OCI-LY7 (cell line): ENCODE results near the gene HEATR5B. TPM values are rescaled to one million over a fixed set of nuclear protein-coding genes. Genes with fewer than 3 reads are reported as not detected.
"Not testable (repeated sequence)": the region's sequence is repeated elsewhere in the genome, so short reads cannot be mapped to it uniquely, and the experiment has no call there.

Source experiments
- BruUV-seq: library from RNA; stranded (reverse); fragments of 400-500 nt; replicated peaks from 2 replicates; lab custom pipeline; 2021; lab: Mats Ljungman, UMichigan
- CTCF ChIA-PET: fragments of 300-600 bp; sonication (Branson Sonifier 250); formaldehyde crosslinking; loops from one replicate; lab custom pipeline; 2022; ENCODE audit warnings: antibody characterized with exemption; ENCODE audit not compliant: unreplicated experiment; lab: Charles Lee
- POLR2A ChIA-PET: fragments of 300-600 bp; sonication (Branson Sonifier 250); formaldehyde crosslinking; loops from one replicate; lab custom pipeline; 2022; ENCODE audit warnings: antibody characterized with exemption; lab: Charles Lee
- DNase-seq: peaks from one replicate; pipeline ENCODE4 v3.0.0-alpha.2; 2015; ENCODE audit warnings: low spot score
- H2AFZ ChIP-seq: fragments of 200-600 bp; sonication (generic), shearing (Covaris generic); 2 replicates; pipeline ENCODE4 v1.6.1; 2014; ENCODE audit warnings: mild to moderate bottlenecking, antibody characterized with exemption, low read length, moderate library complexity
- H3K27ac ChIP-seq: fragments of 200-600 bp; sonication (generic); 2 replicates; pipeline ENCODE4 v1.5.1; 2014; ENCODE audit warnings: mixed run types, low read depth, mild to moderate bottlenecking, moderate library complexity, low read length, inconsistent platforms; ENCODE audit not compliant: poor library complexity, severe bottlenecking
- H3K36me3 ChIP-seq: fragments of 200-600 bp; sonication (generic); 2 replicates; pipeline ENCODE4 v1.6.1; 2014; ENCODE audit warnings: mild to moderate bottlenecking, antibody characterized with exemption, low read length, moderate library complexity, mixed read lengths; ENCODE audit not compliant: insufficient read depth
- H3K4me1 ChIP-seq: fragments of 200-600 bp; sonication (generic); 2 replicates; pipeline ENCODE4 v1.5.1; 2014; ENCODE audit warnings: mild to moderate bottlenecking, low read length; ENCODE audit not compliant: insufficient read depth, poor library complexity, severe bottlenecking
- H3K4me2 ChIP-seq: fragments of 200-600 bp; sonication (generic); 2 replicates; pipeline ENCODE4 v1.6.1; 2014; ENCODE audit warnings: mild to moderate bottlenecking, low read length
- H3K4me3 ChIP-seq: fragments of 200-600 bp; sonication (generic); 2 replicates; pipeline ENCODE4 v1.5.1; 2014; ENCODE audit warnings: mild to moderate bottlenecking, low read depth, low read length; ENCODE audit not compliant: poor library complexity, severe bottlenecking
- H3K79me2 ChIP-seq: fragments of 200-600 bp; sonication (generic); 2 replicates; pipeline ENCODE4 v1.6.1; 2016; ENCODE audit warnings: low read depth, mild to moderate bottlenecking, low read length, moderate library complexity, mixed read lengths; ENCODE audit not compliant: insufficient read depth
- H3K9me2 ChIP-seq: fragments of 200-600 bp; sonication (generic); 2 replicates; pipeline ENCODE4 v1.6.1; 2016; ENCODE audit warnings: mild to moderate bottlenecking, low read length, mixed read lengths; ENCODE audit not compliant: insufficient read depth
- H3K9me3 ChIP-seq: fragments of 200-600 bp; sonication (generic); 2 replicates; pipeline ENCODE4 v1.6.1; 2014; ENCODE audit warnings: mild to moderate bottlenecking, mixed run types, low read length, mixed read lengths
- H4K20me1 ChIP-seq: fragments of 200-600 bp; sonication (generic); 2 replicates; pipeline ENCODE4 v1.6.1; 2014; ENCODE audit warnings: mild to moderate bottlenecking, antibody characterized with exemption, low read length, moderate library complexity, mixed read lengths; ENCODE audit not compliant: insufficient read depth
- CTCF ChIP-seq: fragments of 200-600 bp; sonication (generic); conservative IDR thresholded peaks from 2 replicates; pipeline ENCODE4 v1.5.1; 2014; ENCODE audit warnings: mild to moderate bottlenecking, antibody characterized with exemption, low read length, moderate library complexity, mixed read lengths
- EZH2phosphoT487 ChIP-seq: fragments of 200-600 bp; sonication (generic); IDR thresholded peaks from 2 replicates; pipeline ENCODE4 v1.6.1; 2018; ENCODE audit warnings: low read depth, borderline replicate concordance, mild to moderate bottlenecking, mixed run types, antibody characterized with exemption, low read length, moderate library complexity, mixed read lengths
- intact Hi-C: fragments of 100-400 bp; cut with micrococcal nuclease; formaldehyde crosslinking; loops from one replicate; pipeline ENCODE4 v1.10.0; 2022; ENCODE audit not compliant: unreplicated experiment
- total RNA-seq, 2 experiments: library from RNA; depleted of rRNA in 1 of 2; stranded (reverse); fragments of >200 nt in 1 of 2; shearing (Covaris generic) in 1 of 2; gene quantifications; 2 replicates each; pipeline ENCODE4 v1.2.3, GENCODE V29; 2014 to 2022

Gene HEATR5B
- total RNA-seq, 2 experiments from 2014 or later: 23.8 to 34.5 TPM

DNA sequence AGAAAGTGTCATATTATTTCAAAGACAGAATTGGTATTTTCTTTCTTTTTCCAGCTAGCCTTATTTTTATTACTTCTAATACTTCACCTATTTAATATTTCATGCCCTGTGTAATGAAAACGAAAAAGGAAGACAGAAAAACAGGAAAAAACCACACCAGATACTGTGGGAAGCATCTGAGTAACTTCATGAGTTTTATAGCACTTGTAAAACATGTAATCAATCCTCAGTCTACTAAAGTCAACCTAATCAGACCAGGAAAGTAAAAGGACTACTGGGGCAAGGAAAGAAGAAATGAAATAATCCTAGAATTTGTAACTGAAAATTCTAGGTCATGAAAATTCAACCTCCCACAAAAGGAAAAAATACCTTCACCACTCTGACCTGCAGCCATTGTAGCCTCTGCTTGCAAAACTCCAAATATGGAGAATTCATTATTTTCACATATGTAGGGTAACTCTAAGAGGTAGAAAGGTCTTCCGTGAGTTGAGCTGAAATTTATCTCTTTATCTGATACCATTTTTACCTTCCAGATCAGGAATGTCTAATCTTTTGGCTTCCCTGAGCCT, 83.1 kb downstream of the HEATR5B start:
- H3K9me2 ChIP-seq: no peaks in the 10 kb centered on the region
- no peaks in the 10 kb centered on the region for H4K20me1 ChIP-seq
- TF ChIP-seq CTCF (no peak), EZH2phosphoT487 (no peak)
- H3K36me3 ChIP-seq: peaks cover 89% of the 10 kb centered on the region
- BruUV-seq: no TSS peak
- H3K4me2 ChIP-seq: no peak overlapping the region
- no peak overlapping the region for H3K4me3 ChIP-seq
- no peaks in the 10 kb centered on the region for H3K79me2 ChIP-seq
- CTCF ChIA-PET: no interaction called here
- H3K4me1 ChIP-seq: peaks cover 7% of the 10 kb centered on the region
- intact Hi-C loops: no loop called here
- POLR2A ChIA-PET: interaction anchor here (0.6 to 1.2 kb wide), 5 partner anchors 9 to 31 kb away, joined by 3 to 6 read pairs (median 3); no protein-coding TSS in a partner anchor
- DNase-seq: no peak
- H3K9me3 ChIP-seq: peaks cover 6% of the 10 kb centered on the region; the same call in 1 of the 2 replicates
- no peak overlapping the region for H3K27ac ChIP-seq
- H2AFZ ChIP-seq: no peak overlapping the region

DNA sequence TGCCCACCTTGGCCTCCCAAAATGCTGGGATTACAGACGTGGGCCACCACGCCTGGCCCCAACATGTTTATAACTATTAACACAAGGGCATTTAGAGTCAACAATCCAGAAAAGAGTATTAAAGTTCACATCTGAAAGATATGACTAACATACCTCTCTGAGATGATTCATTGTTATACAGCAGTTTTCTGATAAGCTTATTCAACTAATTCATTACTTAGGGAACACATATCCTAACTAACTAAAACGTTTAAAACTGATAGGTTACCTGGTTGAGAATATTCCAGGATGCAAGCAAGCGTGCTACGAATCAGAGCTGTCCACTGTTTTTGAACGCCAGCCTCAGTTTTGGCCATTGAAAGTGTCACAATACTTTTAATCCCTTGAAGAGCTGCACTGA, 83.9 kb downstream of the HEATR5B start:
- no TSS peak for BruUV-seq

DNA sequence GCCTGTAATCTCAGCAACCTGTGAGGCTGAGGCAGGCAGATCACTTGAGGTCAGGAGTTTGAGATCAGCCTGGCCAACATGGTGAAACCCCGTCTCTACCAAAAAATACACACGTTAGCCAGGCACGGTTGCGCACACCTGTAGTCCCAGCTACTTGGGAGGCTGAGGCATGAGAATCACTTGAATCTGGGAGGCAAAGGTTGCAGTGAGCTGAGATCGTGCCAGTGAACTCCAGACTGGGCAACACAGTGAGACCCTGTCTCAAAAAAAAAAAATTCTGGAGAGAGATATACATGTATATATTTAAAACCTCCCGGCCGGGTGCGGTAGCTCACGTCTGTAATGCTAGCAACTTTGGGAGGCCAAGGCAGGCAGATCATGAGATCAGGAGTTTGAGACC, 84.8 kb downstream of the HEATR5B start:
- CTCF ChIA-PET, H4K20me1 ChIP-seq, H3K9me2 ChIP-seq, intact Hi-C loops, DNase-seq, H3K9me3 ChIP-seq, H3K4me2 ChIP-seq, BruUV-seq, POLR2A ChIA-PET, H3K4me1 ChIP-seq, H3K79me2 ChIP-seq, H2AFZ ChIP-seq, H3K27ac ChIP-seq, H3K4me3 ChIP-seq: not testable (repeated sequence)
- H3K36me3 ChIP-seq: peaks cover 74% of the 10 kb centered on the region

More for the DNA sequence above, 83.9 kb downstream of the HEATR5B start:
- TF ChIP-seq CTCF (no peak), EZH2phosphoT487 (no peak)
- intact Hi-C loops: no loop called here
- H3K4me3 ChIP-seq: no peak overlapping the region
- H3K27ac ChIP-seq: no peak overlapping the region
- H3K4me2 ChIP-seq: no peak overlapping the region
- no peaks in the 10 kb centered on the region for H3K9me2 ChIP-seq
- no peaks in the 10 kb centered on the region for H3K79me2 ChIP-seq
- DNase-seq: no peak
- no peaks in the 10 kb centered on the region for H4K20me1 ChIP-seq
- peaks cover 6% of the 10 kb centered on the region; the same call in 1 of the 2 replicates for H3K9me3 ChIP-seq
- ChIA-PET CTCF (no interaction called here), POLR2A (no interaction called here)
- H2AFZ ChIP-seq: no peak overlapping the region
- H3K4me1 ChIP-seq: peaks cover 3% of the 10 kb centered on the region
- H3K36me3 ChIP-seq: peaks cover 83% of the 10 kb centered on the region
